GM23338 (cell line): Measurements from ENCODE around the gene CARTPT. TPM values are rescaled to one million over a fixed set of nuclear protein-coding genes. Genes with fewer than 3 reads are reported as not detected.

Experiments
- ATAC-seq: fragments of 200-7000 bp; cut with Tn5 transposase; 3 replicates; pipeline ENCODE4 v1.9.1; 2020
- DNase-seq: peaks from one replicate; pipeline ENCODE4 v3.0.0-alpha.2; 2015; ENCODE audit warnings: low spot score
- H2AFZ ChIP-seq: fragments of 200-600 bp; sonication (generic); 2 replicates; pipeline ENCODE4 v1.8.0; 2016; ENCODE audit warnings: antibody characterized with exemption, mild to moderate bottlenecking, moderate library complexity
- H3F3A ChIP-seq: fragments of 200-600 bp; sonication (generic); replicated peaks from 2 replicates; pipeline ENCODE4 v1.8.0; 2017; ENCODE audit warnings: antibody characterized with exemption, mixed run types, low read depth
- H3K27ac ChIP-seq: fragments of 200-600 bp; sonication (generic); 2 replicates; pipeline ENCODE4 v1.6.1; 2016; ENCODE audit warnings: low read depth
- H3K27me3 ChIP-seq: fragments of 200-600 bp; sonication (generic); 2 replicates; pipeline ENCODE4 v1.8.0; 2016; ENCODE audit warnings: mild to moderate bottlenecking, mixed run types, moderate library complexity; ENCODE audit not compliant: insufficient read depth
- H3K36me3 ChIP-seq: fragments of 200-600 bp; sonication (generic); 2 replicates; pipeline ENCODE4 v1.8.0; 2016; ENCODE audit warnings: mild to moderate bottlenecking; ENCODE audit not compliant: insufficient read depth
- H3K4me1 ChIP-seq: fragments of 200-600 bp; sonication (generic); 2 replicates; pipeline ENCODE4 v1.8.0; 2016; ENCODE audit warnings: mild to moderate bottlenecking, moderate library complexity; ENCODE audit not compliant: insufficient read depth
- H3K4me2 ChIP-seq: fragments of 200-600 bp; sonication (generic); 2 replicates; pipeline ENCODE4 v1.7.1; 2017; ENCODE audit warnings: mixed run types
- H3K4me3 ChIP-seq: fragments of 200-600 bp; sonication (generic); 2 replicates; pipeline ENCODE4 v1.6.1; 2016; ENCODE audit warnings: mixed run types
- H3K79me2 ChIP-seq: fragments of 200-600 bp; sonication (generic); replicated peaks from 2 replicates; pipeline ENCODE4 v1.8.0; 2017; ENCODE audit warnings: mild to moderate bottlenecking; ENCODE audit not compliant: insufficient read depth
- H3K9me2 ChIP-seq: fragments of 200-600 bp; sonication (generic); 2 replicates; pipeline ENCODE4 v1.8.0; 2017; ENCODE audit not compliant: insufficient read depth
- H4K20me1 ChIP-seq: fragments of 200-600 bp; sonication (generic); replicated peaks from 2 replicates; pipeline ENCODE4 v1.8.0; 2017; ENCODE audit warnings: mild to moderate bottlenecking; ENCODE audit not compliant: insufficient read depth
- H3K27ac Mint-ChIP-seq: 2 replicates; pipeline ENCODE4 v1.8.0; 2020; ENCODE audit warnings: inconsistent platforms, mild to moderate bottlenecking, moderate library complexity, mixed read lengths
- H3K27me3 Mint-ChIP-seq: 3 replicates; pipeline ENCODE4 v1.8.0; 2022; ENCODE audit warnings: low read depth, mild to moderate bottlenecking, moderate library complexity, mixed read lengths, inconsistent platforms; ENCODE audit not compliant: insufficient read depth, poor library complexity
- H3K36me3 Mint-ChIP-seq: 3 replicates; pipeline ENCODE4 v1.8.0; 2021; ENCODE audit warnings: low read depth, mild to moderate bottlenecking, inconsistent platforms, moderate library complexity, mixed read lengths
- H3K4me1 Mint-ChIP-seq: 3 replicates; pipeline ENCODE4 v1.8.0; 2020; ENCODE audit warnings: mild to moderate bottlenecking, inconsistent platforms, mixed read lengths
- H3K4me3 Mint-ChIP-seq: 3 replicates; pipeline ENCODE4 v1.8.0; 2021; ENCODE audit warnings: moderate library complexity, mild to moderate bottlenecking, inconsistent platforms, mixed read lengths
- H3K9me3 Mint-ChIP-seq: 3 replicates; pipeline ENCODE4 v1.8.0; 2020; ENCODE audit warnings: moderate library complexity, mild to moderate bottlenecking, inconsistent platforms, mixed read lengths
- CREB1 ChIP-seq: fragments of 250-450 bp; sonication (Bioruptor Pico); IDR thresholded peaks from 2 replicates; pipeline ENCODE4 v1.5.0; 2020; ENCODE audit warnings: low read depth, mild to moderate bottlenecking, moderate library complexity
- ETS1 ChIP-seq: IDR thresholded peaks from 2 replicates; pipeline ENCODE4 v1.6.1; 2016; ENCODE audit warnings: antibody characterized with exemption
- EZH2 ChIP-seq: fragments of 200-600 bp; sonication (generic); IDR thresholded peaks from one replicate; pipeline ENCODE4 v1.8.0; 2017; ENCODE audit warnings: antibody characterized with exemption, mild to moderate bottlenecking, low read depth; ENCODE audit not compliant: unreplicated experiment
- EZH2phosphoT487 ChIP-seq: fragments of 200-600 bp; sonication (generic); IDR thresholded peaks from one replicate; pipeline ENCODE4 v1.8.1; 2018; ENCODE audit warnings: antibody characterized with exemption; ENCODE audit not compliant: unreplicated experiment
- JUNB ChIP-seq: IDR thresholded peaks from one replicate; pipeline ENCODE4 v1.6.1; 2016; ENCODE audit warnings: antibody characterized with exemption; ENCODE audit not compliant: unreplicated experiment
- NANOG ChIP-seq: IDR thresholded peaks from 2 replicates; pipeline ENCODE4 v1.6.1; 2016; ENCODE audit warnings: antibody characterized with exemption, borderline replicate concordance
- POLR2AphosphoS5 ChIP-seq: IDR thresholded peaks from 2 replicates; pipeline ENCODE4 v1.6.1; 2016; ENCODE audit warnings: antibody characterized with exemption, low read depth
- STAT1 ChIP-seq: IDR thresholded peaks from one replicate; pipeline ENCODE4 v1.6.1; 2016; ENCODE audit warnings: antibody characterized with exemption; ENCODE audit not compliant: unreplicated experiment
- ZNF114 ChIP-seq: fragments of 250-450 bp; sonication (Bioruptor Pico); IDR thresholded peaks from 2 replicates; pipeline ENCODE4 v1.5.0; 2020; ENCODE audit warnings: mild to moderate bottlenecking, moderate library complexity
- ZNF331 ChIP-seq: fragments of 250-450 bp; sonication (Bioruptor Pico); IDR thresholded peaks from 2 replicates; pipeline ENCODE4 v1.5.0; 2020; ENCODE audit warnings: low read depth, mild to moderate bottlenecking, moderate library complexity
- ZNF462 ChIP-seq: fragments of 250-450 bp; sonication (Bioruptor Pico); IDR thresholded peaks from 2 replicates; pipeline ENCODE4 v1.5.0; 2020; ENCODE audit warnings: mild to moderate bottlenecking, moderate library complexity
- polyA plus RNA-seq: library from polyadenylated mRNA; unstranded; fragments of >200 nt; fragmentation: Nextera tagmentation; extraction: Ambion mirVana; gene quantifications from 2 replicates; pipeline ENCODE4 v1.2.1, GENCODE V29; 2016
- total RNA-seq: library from RNA; depleted of rRNA; stranded (reverse); fragments of >200 nt; shearing (Covaris generic); gene quantifications from 2 replicates; pipeline ENCODE4 v1.2.3, GENCODE V29; 2014
- TF ChIP-seq, protein P1 (sequence below): IDR thresholded peaks from one replicate; pipeline ENCODE4 v1.6.1; 2018; ENCODE audit warnings: antibody characterized with exemption; ENCODE audit not compliant: unreplicated experiment

The CARTPT gene
- total and polyA plus RNA-seq, 2 experiments from 2014 or later, result not detected

DNA sequence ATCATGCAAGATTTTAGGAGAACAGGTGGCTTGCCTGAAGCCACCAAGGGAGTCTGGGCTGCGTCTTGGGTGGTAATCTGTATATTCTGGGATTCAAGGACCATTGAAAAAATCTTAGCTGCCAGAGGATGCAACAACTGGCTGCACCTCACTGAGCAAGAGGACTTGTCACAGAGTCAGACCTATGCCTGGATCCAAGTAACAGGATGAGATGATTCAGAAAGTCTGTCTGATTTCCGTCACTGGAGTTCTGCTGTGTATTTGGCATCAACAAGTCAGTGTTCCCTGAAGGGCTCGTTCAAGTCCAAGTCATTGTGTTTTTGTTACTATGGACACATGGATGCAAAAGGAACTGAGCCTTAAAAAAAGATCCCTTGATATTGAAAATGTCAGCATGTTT is 37.8 kb upstream of the CARTPT start:
- H3K27me3 Mint-ChIP-seq, result peaks cover 3% of the 10 kb centered on the region

DNA sequence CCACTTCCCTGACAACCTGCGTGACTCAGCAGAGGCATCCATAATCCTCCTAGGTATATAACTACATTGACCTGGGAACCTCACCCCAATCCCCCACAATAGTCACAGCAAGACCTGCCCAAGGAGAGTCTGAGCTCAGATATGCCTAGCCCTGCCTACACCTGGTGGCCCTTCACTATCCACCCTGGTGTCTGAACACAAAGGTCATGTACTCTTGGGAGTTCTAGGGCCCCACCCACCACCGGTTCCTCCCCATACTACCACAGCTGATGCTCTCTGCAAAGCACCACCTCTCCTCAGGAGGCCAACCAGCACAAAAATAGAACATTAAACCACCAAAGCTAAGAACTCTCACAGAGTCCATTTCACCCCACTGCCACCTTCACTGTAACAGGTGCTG is 34.8 kb upstream of the CARTPT start:
- Mint-ChIP-seq H3K4me3 (no peak overlapping the region), H3K27ac (no peak overlapping the region), H3K4me1 (peaks cover 7% of the 10 kb centered on the region; the same call in 2 of the 3 replicates), H3K36me3 (peaks cover 2% of the 10 kb centered on the region; the same call in 1 of the 3 replicates), H3K9me3 (peaks cover 21% of the 10 kb centered on the region; the same call in 2 of the 3 replicates), H3K27me3 (peaks cover 3% of the 10 kb centered on the region)
- Histone ChIP-seq H3K27ac (no peak overlapping the region), H2AFZ (no peak overlapping the region), H3K27me3 (no peaks in the 10 kb centered on the region), H3K4me1 (no peaks in the 10 kb centered on the region), H3K4me2 (no peak overlapping the region), H3K4me3 (no peak overlapping the region), H3K36me3 (no peaks in the 10 kb centered on the region), H3K9me2 (no peaks in the 10 kb centered on the region), H3F3A (no peaks in the 10 kb centered on the region), H4K20me1 (no peaks in the 10 kb centered on the region), H3K79me2 (no peaks in the 10 kb centered on the region)
- DNase-seq, result no peak
- ATAC-seq, result no peak
- TF ChIP-seq CREB1 (CRISPR knock-in tag) (no peak), ZNF114 (CRISPR knock-in tag) (no peak), STAT1 (no peak), NANOG (no peak), EZH2 (no peak), ETS1 (no peak), ZNF462 (no peak), POLR2AphosphoS5 (no peak), ZNF331 (CRISPR knock-in tag) (no peak), EZH2phosphoT487 (no peak)
- TF ChIP-seq, protein P1, sequence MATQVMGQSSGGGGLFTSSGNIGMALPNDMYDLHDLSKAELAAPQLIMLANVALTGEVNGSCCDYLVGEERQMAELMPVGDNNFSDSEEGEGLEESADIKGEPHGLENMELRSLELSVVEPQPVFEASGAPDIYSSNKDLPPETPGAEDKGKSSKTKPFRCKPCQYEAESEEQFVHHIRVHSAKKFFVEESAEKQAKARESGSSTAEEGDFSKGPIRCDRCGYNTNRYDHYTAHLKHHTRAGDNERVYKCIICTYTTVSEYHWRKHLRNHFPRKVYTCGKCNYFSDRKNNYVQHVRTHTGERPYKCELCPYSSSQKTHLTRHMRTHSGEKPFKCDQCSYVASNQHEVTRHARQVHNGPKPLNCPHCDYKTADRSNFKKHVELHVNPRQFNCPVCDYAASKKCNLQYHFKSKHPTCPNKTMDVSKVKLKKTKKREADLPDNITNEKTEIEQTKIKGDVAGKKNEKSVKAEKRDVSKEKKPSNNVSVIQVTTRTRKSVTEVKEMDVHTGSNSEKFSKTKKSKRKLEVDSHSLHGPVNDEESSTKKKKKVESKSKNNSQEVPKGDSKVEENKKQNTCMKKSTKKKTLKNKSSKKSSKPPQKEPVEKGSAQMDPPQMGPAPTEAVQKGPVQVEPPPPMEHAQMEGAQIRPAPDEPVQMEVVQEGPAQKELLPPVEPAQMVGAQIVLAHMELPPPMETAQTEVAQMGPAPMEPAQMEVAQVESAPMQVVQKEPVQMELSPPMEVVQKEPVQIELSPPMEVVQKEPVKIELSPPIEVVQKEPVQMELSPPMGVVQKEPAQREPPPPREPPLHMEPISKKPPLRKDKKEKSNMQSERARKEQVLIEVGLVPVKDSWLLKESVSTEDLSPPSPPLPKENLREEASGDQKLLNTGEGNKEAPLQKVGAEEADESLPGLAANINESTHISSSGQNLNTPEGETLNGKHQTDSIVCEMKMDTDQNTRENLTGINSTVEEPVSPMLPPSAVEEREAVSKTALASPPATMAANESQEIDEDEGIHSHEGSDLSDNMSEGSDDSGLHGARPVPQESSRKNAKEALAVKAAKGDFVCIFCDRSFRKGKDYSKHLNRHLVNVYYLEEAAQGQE, result no peak

More for the DNA sequence above, 37.8 kb upstream of the CARTPT start:
- Histone ChIP-seq H4K20me1 (no peaks in the 10 kb centered on the region), H3K4me2 (no peak overlapping the region), H3K27me3 (no peaks in the 10 kb centered on the region), H3K27ac (no peak overlapping the region), H3K4me3 (no peak overlapping the region), H2AFZ (no peak overlapping the region), H3F3A (no peaks in the 10 kb centered on the region), H3K4me1 (no peaks in the 10 kb centered on the region), H3K36me3 (no peaks in the 10 kb centered on the region), H3K79me2 (no peaks in the 10 kb centered on the region), H3K9me2 (no peaks in the 10 kb centered on the region)
- no peak for DNase-seq
- no peak for ATAC-seq
- no peak overlapping the region for H3K4me3 Mint-ChIP-seq
- TF ChIP-seq JUNB, result no peak
- no peak overlapping the region for H3K27ac Mint-ChIP-seq
- H3K36me3 Mint-ChIP-seq, result peaks cover 2% of the 10 kb centered on the region; the same call in 1 of the 3 replicates
- H3K4me1 Mint-ChIP-seq, result 0 out of 3 replicates have a peak, but pooled peaks cover 4% of the 10 kb centered on the region
- peaks cover 21% of the 10 kb centered on the region; the same call in 2 of the 3 replicates for H3K9me3 Mint-ChIP-seq
